K562 (cell line): ENCODE measurements around the gene NEMP1. TPM values are rescaled to one million over a fixed set of nuclear protein-coding genes. Genes with fewer than 3 reads are reported as not detected.

Experiments used
- KDM1A ChIP-seq, 2 experiments: fragments of 450-650 bp; IDR thresholded peaks; 2 replicates each; pipeline ENCODE4 v1.6.1; 2016; ENCODE audit warnings: mild to moderate bottlenecking in 2 of 2
- POLR2AphosphoS5 ChIP-seq: IDR thresholded peaks from 2 replicates; pipeline ENCODE4 v1.6.1; 2011; ENCODE audit warnings: mild to moderate bottlenecking, low read depth, low read length, moderate library complexity; ENCODE audit not compliant: control insufficient read depth, insufficient read depth
- PRPF4 ChIP-seq: fragments of 200-400 bp; formaldehyde crosslinking; IDR thresholded peaks from one replicate; pipeline ENCODE4 v1.6.1; 2017; ENCODE audit warnings: low read length, low read depth, mild to moderate bottlenecking; ENCODE audit not compliant: insufficient read depth, poor library complexity, severe bottlenecking
- RAD51 ChIP-seq: fragments of 450-650 bp; IDR thresholded peaks from 2 replicates; pipeline ENCODE4 v1.7.1; 2016; ENCODE audit warnings: low read depth, mild to moderate bottlenecking, borderline replicate concordance
- SIRT6 ChIP-seq: IDR thresholded peaks from one replicate; pipeline ENCODE4 v1.6.1; 2012; ENCODE audit warnings: low read depth, mild to moderate bottlenecking, control low read depth, inconsistent platforms, low read length, moderate library complexity
- SMARCA5 ChIP-seq: fragments of 450-650 bp; IDR thresholded peaks from 2 replicates; pipeline ENCODE4 v1.6.1; 2016
- SP1 ChIP-seq: sonication (generic); formaldehyde crosslinking; IDR thresholded peaks from 2 replicates; pipeline ENCODE4 v1.8.1; 2022; ENCODE audit warnings: mild to moderate bottlenecking, missing genetic modification reagents
- SUPT5H ChIP-seq: fragments of 450-650 bp; IDR thresholded peaks from 2 replicates; pipeline ENCODE4 v1.6.1; 2016
- TCFL5 ChIP-seq: fragments of 250-450 bp; sonication (Bioruptor Pico); conservative IDR thresholded peaks from 2 replicates; pipeline ENCODE4 v1.6.1; 2021; ENCODE audit warnings: mild to moderate bottlenecking, moderate library complexity, matching md5 sums
- ZNF79 ChIP-seq: fragments of 250-450 bp; sonication (Bioruptor Pico); IDR thresholded peaks from 2 replicates; pipeline ENCODE4 v1.4.0; 2020; ENCODE audit warnings: low read depth, mild to moderate bottlenecking, moderate library complexity
- polyA plus RNA-seq, 8 experiments: library from polyadenylated mRNA; depleted of rRNA in 4 of 8; stranded (reverse) in 5 of 8; unstranded in 3 of 8; fragments of >200 nt; fragmentation: Nextera tagmentation in 2 of 8; fragmentation: Illumina TruSeq in 1 of 8; extraction: Ambion mirVana in 2 of 8; extraction: Trizol in 1 of 8; gene quantifications; 2 replicates each; pipeline versions ENCODE4 v1.2.1 to v1.2.3, GENCODE V29; 2011 to 2014; ENCODE audit warnings: inconsistent platforms in 1 of 8, missing spikeins in 1 of 8
- total RNA-seq, 7 experiments: library from RNA; depleted of rRNA in 6 of 7; stranded (reverse); fragments of >200 nt in 6 of 7; fragmentation: Illumina TruSeq in 2 of 7; extraction: Trizol in 2 of 7; gene quantifications; 2 replicates each; pipeline versions ENCODE4 v1.2.1 to v1.2.3, GENCODE V29; 2011 to 2021; ENCODE audit warnings: low replicate concordance in 1 of 7
- TF ChIP-seq, protein P1 (sequence below), 2 experiments: fragments of 450-650 bp; formaldehyde crosslinking in 1 of 2; IDR thresholded peaks; 2 replicates each; pipeline versions ENCODE4 v1.4.0 to v1.6.1; 2014 to 2020; ENCODE audit warnings: mild to moderate bottlenecking in 2 of 2, borderline replicate concordance in 1 of 2, low read depth in 1 of 2
- TF ChIP-seq, protein P2 (sequence below): sonication (generic); formaldehyde crosslinking; IDR thresholded peaks from 2 replicates; pipeline ENCODE4 v1.9.0; 2022; ENCODE audit warnings: mild to moderate bottlenecking, missing genetic modification reagents
- TF ChIP-seq, protein P3 (sequence below): sonication (generic); formaldehyde crosslinking; IDR thresholded peaks from 2 replicates; pipeline ENCODE4 v1.9.0; 2022; ENCODE audit warnings: mild to moderate bottlenecking, missing genetic modification reagents
- TF ChIP-seq, protein P4 (sequence below): fragments of 450-650 bp; IDR thresholded peaks from 2 replicates; pipeline ENCODE4 v1.6.1; 2016

The NEMP1 gene
- total and polyA plus RNA-seq, 9 of the 15 experiments (the other 6 are each of a cell fraction or from before 2014, with no cell fraction given), result 9.5 to 82.2 (median 41.2) TPM

DNA sequence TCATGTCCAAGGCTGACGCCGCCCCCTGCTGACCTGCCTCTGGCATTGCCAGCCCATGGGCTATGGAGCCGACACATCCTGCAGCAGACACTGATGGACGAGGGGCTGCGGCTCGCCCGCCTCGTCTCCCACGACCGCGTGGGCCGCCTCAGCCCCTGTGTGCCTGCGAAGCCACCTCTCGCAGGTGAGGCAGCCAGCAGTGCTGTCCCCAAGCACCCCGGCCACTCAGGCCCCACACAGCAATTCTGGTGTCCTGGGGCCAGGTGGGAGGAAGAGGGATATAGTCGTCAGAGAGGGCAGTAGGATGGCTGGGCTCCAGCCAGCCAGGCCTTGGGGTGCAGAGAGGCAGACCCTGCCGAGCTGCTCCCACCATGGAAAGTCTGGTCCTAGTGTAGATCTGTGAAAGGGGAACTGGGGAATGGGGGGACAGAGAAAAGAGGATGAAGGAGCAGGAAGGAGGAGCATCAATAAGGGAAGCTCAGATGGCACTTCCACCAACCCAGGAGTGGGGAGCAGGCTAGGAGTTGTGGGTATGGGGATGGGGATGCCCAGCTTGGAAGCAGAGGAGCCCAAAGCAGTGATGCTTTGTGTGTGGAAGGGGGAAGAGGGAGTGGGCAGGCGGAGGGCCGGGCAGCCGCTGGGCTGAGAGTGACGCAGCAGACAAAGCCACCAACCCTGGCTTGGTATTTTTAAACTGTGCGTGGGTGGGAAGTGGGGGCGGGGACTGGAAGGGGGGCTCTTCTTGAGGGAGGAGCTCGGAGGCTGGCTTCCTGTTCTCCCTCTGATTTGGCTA is 15.0 kb upstream of the NEMP1 start (continued):
- TF ChIP-seq, protein P1, sequence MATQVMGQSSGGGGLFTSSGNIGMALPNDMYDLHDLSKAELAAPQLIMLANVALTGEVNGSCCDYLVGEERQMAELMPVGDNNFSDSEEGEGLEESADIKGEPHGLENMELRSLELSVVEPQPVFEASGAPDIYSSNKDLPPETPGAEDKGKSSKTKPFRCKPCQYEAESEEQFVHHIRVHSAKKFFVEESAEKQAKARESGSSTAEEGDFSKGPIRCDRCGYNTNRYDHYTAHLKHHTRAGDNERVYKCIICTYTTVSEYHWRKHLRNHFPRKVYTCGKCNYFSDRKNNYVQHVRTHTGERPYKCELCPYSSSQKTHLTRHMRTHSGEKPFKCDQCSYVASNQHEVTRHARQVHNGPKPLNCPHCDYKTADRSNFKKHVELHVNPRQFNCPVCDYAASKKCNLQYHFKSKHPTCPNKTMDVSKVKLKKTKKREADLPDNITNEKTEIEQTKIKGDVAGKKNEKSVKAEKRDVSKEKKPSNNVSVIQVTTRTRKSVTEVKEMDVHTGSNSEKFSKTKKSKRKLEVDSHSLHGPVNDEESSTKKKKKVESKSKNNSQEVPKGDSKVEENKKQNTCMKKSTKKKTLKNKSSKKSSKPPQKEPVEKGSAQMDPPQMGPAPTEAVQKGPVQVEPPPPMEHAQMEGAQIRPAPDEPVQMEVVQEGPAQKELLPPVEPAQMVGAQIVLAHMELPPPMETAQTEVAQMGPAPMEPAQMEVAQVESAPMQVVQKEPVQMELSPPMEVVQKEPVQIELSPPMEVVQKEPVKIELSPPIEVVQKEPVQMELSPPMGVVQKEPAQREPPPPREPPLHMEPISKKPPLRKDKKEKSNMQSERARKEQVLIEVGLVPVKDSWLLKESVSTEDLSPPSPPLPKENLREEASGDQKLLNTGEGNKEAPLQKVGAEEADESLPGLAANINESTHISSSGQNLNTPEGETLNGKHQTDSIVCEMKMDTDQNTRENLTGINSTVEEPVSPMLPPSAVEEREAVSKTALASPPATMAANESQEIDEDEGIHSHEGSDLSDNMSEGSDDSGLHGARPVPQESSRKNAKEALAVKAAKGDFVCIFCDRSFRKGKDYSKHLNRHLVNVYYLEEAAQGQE (IDR thresholded peaks at IDR 0.05; ENCODE audit: borderline replicate concordance), result peak; percentile 79
- TF ChIP-seq, protein P1 (CRISPR knock-in tag; IDR thresholded peaks at IDR 0.05; ENCODE audit: low read depth), result 0 out of 2 replicates have a peak, but pooled peaks have one; percentile 23
- TF ChIP-seq POLR2AphosphoS5, result peak; percentile 60; the same call in 1 of the 2 replicates
- TF ChIP-seq, protein P2, sequence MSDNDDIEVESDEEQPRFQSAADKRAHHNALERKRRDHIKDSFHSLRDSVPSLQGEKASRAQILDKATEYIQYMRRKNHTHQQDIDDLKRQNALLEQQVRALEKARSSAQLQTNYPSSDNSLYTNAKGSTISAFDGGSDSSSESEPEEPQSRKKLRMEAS (CRISPR knock-in tag), result 0 out of 2 replicates have a peak, but pooled peaks have one; percentile 27
- TF ChIP-seq, protein P3, sequence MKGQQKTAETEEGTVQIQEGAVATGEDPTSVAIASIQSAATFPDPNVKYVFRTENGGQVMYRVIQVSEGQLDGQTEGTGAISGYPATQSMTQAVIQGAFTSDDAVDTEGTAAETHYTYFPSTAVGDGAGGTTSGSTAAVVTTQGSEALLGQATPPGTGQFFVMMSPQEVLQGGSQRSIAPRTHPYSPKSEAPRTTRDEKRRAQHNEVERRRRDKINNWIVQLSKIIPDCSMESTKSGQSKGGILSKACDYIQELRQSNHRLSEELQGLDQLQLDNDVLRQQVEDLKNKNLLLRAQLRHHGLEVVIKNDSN (CRISPR knock-in tag), result 0 out of 2 replicates have a peak, but pooled peaks have one; percentile 12
- TF ChIP-seq ZNF79 (CRISPR knock-in tag), result no peak
- 0 out of 4 replicates have a peak, but pooled peaks of 1 of the 2 experiments have one; percentile 40 for TF ChIP-seq KDM1A (IDR thresholded peaks at IDR 0.05)
- 0 out of 2 replicates have a peak, but pooled peaks have one; percentile 47 for TF ChIP-seq SMARCA5
- no peak for TF ChIP-seq PRPF4
- TF ChIP-seq SP1 (CRISPR knock-in tag), result 0 out of 2 replicates have a peak, but pooled peaks have one; percentile 29
- no peak for TF ChIP-seq RAD51
- no peak for TF ChIP-seq TCFL5 (CRISPR knock-in tag)
- no peak for TF ChIP-seq SIRT6
- TF ChIP-seq, protein P4, sequence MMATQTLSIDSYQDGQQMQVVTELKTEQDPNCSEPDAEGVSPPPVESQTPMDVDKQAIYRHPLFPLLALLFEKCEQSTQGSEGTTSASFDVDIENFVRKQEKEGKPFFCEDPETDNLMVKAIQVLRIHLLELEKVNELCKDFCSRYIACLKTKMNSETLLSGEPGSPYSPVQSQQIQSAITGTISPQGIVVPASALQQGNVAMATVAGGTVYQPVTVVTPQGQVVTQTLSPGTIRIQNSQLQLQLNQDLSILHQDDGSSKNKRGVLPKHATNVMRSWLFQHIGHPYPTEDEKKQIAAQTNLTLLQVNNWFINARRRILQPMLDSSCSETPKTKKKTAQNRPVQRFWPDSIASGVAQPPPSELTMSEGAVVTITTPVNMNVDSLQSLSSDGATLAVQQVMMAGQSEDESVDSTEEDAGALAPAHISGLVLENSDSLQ, result peak; percentile 44; the same call in 1 of the 2 replicates
- peak; percentile 47; the same call in 1 of the 2 replicates for TF ChIP-seq SUPT5H
